ENCODE data around the gene MBD6.
A peak's percentile ranks its signal among the peaks of the same experiment; 100 is the strongest.

MBD6 gene

DNA sequence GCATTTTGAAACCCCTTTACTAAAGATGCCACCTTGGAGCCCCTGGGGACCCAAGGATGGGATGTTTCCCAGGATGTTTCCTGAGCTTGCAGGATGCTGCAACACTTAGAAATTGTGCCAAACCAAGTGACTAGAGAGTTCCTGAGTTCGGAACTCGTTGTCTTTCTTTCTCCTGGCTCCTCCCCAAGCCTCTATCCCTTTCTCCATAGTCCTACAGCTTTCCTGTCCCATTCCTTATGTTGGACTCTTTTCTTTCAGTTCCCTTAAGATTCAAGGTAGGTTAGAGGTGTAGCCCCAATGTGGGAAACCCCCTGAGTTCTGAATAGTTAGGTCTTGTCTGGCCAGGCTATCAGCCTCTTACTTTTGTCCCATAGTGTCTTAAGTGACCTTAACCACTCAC is 25.9 kb downstream of the MBD6 start:
- TF ChIP-seq TCF12 (IDR thresholded peaks at IDR 0.05; ENCODE audit: low read depth) (no peak), TEAD4 (IDR thresholded peaks at IDR 0.05) (no peak), NFIC (IDR thresholded peaks at IDR 0.05) (no peak), FOXM1 (IDR thresholded peaks at IDR 0.05; ENCODE audit: borderline replicate concordance, low read depth) (no peak), CREB1 (IDR thresholded peaks at IDR 0.05; ENCODE audit: low read depth) (no peak), ZBTB7A (IDR thresholded peaks at IDR 0.05; ENCODE audit: low read depth) (no peak), EGR1 (IDR thresholded peaks at IDR 0.05) (no peak)
- TF ChIP-seq, protein P1, sequence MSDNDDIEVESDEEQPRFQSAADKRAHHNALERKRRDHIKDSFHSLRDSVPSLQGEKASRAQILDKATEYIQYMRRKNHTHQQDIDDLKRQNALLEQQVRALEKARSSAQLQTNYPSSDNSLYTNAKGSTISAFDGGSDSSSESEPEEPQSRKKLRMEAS (IDR thresholded peaks at IDR 0.05), result no peak
- TF ChIP-seq, protein P2, sequence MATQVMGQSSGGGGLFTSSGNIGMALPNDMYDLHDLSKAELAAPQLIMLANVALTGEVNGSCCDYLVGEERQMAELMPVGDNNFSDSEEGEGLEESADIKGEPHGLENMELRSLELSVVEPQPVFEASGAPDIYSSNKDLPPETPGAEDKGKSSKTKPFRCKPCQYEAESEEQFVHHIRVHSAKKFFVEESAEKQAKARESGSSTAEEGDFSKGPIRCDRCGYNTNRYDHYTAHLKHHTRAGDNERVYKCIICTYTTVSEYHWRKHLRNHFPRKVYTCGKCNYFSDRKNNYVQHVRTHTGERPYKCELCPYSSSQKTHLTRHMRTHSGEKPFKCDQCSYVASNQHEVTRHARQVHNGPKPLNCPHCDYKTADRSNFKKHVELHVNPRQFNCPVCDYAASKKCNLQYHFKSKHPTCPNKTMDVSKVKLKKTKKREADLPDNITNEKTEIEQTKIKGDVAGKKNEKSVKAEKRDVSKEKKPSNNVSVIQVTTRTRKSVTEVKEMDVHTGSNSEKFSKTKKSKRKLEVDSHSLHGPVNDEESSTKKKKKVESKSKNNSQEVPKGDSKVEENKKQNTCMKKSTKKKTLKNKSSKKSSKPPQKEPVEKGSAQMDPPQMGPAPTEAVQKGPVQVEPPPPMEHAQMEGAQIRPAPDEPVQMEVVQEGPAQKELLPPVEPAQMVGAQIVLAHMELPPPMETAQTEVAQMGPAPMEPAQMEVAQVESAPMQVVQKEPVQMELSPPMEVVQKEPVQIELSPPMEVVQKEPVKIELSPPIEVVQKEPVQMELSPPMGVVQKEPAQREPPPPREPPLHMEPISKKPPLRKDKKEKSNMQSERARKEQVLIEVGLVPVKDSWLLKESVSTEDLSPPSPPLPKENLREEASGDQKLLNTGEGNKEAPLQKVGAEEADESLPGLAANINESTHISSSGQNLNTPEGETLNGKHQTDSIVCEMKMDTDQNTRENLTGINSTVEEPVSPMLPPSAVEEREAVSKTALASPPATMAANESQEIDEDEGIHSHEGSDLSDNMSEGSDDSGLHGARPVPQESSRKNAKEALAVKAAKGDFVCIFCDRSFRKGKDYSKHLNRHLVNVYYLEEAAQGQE (IDR thresholded peaks at IDR 0.05; ENCODE audit: low read depth), result no peak

DNA sequence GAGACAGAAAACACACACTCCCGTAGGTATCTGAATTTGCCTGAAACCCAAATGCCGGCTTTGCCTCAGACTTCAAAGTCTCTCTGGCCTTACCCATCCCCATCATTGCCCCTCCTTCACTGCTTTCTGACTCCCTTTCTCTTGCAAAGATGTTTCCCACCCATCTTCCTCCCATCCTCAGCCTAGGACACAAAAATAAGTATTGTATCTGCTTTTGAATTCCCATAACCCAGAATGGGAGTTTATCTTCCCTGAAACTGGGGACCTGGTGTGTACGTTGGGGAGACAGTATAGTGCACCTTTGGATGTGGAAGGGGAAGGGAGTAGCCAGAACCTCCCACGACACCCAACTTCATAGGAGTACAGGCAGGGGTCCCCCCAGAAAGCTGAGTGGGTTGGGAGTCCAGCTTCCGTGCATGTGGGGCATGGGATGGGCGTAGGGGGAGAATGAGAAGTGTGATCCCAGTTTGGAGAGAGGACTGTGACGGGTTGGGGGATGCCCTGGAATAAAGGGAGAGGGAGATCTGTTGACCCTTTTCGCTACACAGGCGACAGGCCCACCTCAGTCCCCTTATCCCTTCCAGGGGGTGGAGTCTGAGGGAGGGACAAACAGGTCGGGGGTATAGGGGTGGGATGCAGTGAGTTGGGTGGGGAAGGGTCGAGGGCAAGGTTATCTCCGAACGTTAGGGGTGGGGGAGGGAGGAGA is 26.7 kb downstream of the MBD6 start:
- TF ChIP-seq FOXM1 (IDR thresholded peaks at IDR 0.05; ENCODE audit: borderline replicate concordance, low read depth) (no peak), EGR1 (IDR thresholded peaks at IDR 0.05) (no peak), RAD21 (IDR thresholded peaks at IDR 0.05; ENCODE audit: low read depth) (no peak), EP300 (IDR thresholded peaks at IDR 0.05; ENCODE audit: borderline replicate concordance) (no peak), TAF1 (IDR thresholded peaks at IDR 0.05; ENCODE audit: low read depth) (no peak), NFIC (IDR thresholded peaks at IDR 0.05) (no peak), ZBTB7A (IDR thresholded peaks at IDR 0.05; ENCODE audit: low read depth) (no peak), CREB1 (IDR thresholded peaks at IDR 0.05; ENCODE audit: low read depth) (no peak), TEAD4 (IDR thresholded peaks at IDR 0.05) (no peak)
- TF ChIP-seq, protein P1 (IDR thresholded peaks at IDR 0.05), result no peak
- TF ChIP-seq, protein P3, sequence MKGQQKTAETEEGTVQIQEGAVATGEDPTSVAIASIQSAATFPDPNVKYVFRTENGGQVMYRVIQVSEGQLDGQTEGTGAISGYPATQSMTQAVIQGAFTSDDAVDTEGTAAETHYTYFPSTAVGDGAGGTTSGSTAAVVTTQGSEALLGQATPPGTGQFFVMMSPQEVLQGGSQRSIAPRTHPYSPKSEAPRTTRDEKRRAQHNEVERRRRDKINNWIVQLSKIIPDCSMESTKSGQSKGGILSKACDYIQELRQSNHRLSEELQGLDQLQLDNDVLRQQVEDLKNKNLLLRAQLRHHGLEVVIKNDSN (IDR thresholded peaks at IDR 0.05), result no peak
- TF ChIP-seq, protein P2 (IDR thresholded peaks at IDR 0.05; ENCODE audit: low read depth), result no peak

DNA sequence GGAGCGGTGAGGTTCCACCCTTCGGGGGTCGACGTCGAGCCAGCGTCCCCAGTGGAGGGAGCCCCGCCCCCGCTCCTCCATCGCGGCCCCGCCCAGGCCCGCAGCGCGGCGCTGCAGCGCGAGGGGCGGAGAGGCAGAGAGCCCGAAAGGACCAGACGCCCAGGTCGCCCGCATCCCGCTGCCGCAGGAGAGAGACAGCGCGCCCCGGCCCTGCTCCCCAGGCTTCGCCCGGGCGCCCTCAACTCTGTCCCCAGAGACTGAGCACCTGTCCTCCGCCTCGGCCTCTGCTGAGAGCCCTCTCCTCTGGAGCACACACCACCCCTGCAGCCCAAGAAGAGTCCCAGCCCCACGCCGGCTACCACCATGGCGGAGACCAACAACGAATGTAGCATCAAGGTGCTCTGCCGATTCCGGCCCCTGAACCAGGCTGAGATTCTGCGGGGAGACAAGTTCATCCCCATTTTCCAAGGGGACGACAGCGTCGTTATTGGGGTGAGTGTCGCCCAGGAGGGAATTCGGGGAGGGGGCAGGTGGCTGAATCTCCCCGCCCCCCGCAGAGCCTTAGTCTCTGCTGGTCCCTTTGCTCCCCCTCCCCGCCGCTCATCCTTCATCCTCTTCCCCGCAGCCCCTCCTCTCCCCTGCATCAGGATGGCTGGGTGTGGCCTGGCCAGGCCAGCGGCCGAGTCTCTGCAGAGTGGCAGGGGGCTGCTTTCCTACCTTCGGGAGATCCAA is 27.5 kb downstream of the MBD6 start, which contains the start of gene KIF5A:
TSS of gene KIF5A (plus strand) at position 136 of the 732 bp plus-strand sequence. CDS start at position 364, 228 bp downstream.
- 0 out of 2 replicates have a peak, but pooled peaks have one; percentile 25 for TF ChIP-seq EGR1 (IDR thresholded peaks at IDR 0.05)
- no peak for TF ChIP-seq CREB1 (IDR thresholded peaks at IDR 0.05; ENCODE audit: low read depth)

DNA sequence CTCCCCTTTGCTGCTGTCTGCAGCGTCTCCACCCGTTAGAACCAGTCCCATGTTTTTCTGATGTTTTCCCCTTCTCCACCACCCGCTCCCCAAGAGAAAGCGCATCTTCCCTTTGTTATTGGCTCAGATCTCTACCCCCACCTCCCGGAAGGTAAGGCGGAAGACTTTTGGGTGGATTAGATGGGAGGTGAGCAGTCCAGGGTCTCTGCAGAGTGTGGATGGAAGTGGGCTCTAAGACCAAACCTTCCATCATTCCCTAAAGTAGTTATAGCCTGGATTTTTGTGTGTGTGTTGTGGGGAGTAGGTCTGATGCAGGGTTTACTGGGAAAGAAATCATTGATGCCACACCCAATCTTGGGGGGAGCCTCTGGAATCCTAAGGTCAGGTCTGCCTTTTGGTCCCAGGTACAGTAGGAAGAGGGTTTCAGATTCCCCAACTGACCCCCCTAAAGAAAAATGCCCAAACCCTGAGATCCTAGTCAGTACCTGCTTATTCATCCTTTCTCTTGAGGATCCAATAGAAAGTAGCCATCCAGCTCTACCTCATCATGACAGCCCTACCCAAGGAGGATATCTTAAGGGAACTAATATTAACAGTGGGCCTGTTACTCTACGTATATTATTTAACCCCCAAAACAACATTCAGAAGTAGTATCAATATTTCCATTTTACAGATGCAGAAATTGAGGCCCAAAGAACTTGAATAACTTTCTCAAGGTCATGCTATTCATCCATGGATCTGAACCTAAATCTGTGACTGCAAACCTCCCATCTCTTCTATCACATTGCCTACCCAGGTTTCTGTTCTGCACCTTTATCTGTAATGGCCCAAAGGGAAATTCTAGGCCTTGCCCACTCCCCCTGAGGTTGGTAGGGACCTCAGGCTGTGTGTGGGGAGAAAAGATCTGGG is 28.3 kb downstream of the MBD6 start:
- no peak for TF ChIP-seq FOXM1 (IDR thresholded peaks at IDR 0.05; ENCODE audit: borderline replicate concordance, low read depth)
- TF ChIP-seq EP300 (IDR thresholded peaks at IDR 0.05; ENCODE audit: borderline replicate concordance), result no peak
- TF ChIP-seq, protein P3 (IDR thresholded peaks at IDR 0.05), result no peak
- TF ChIP-seq TCF12 (IDR thresholded peaks at IDR 0.05; ENCODE audit: low read depth), result no peak
- TF ChIP-seq NFIC (IDR thresholded peaks at IDR 0.05), result no peak
- no peak for TF ChIP-seq CEBPB (IDR thresholded peaks at IDR 0.05)
- no peak for TF ChIP-seq CREB1 (IDR thresholded peaks at IDR 0.05; ENCODE audit: low read depth)
- TF ChIP-seq EGR1 (IDR thresholded peaks at IDR 0.05), result no peak
- TF ChIP-seq YY1 (IDR thresholded peaks at IDR 0.05; ENCODE audit: low read depth), result no peak
- TF ChIP-seq, protein P1 (IDR thresholded peaks at IDR 0.05), result no peak
